Measurements from ENCODE around the gene MCF2L2.

The MCF2L2 gene

GRCh38 chr3:183318877-183319276 is 109.5 kb downstream of the MCF2L2 start:
- no peak for DNase-seq

GRCh38 chr3:183317886-183318865 is 110.2 kb downstream of the MCF2L2 start:
- DNase-seq = no peak

GRCh38 chr3:183317271-183317670 is 111.1 kb downstream of the MCF2L2 start:
- DNase-seq = no peak

- DNase-seq = no peak
Observed at GRCh38 chr3:183315739-183316138, 112.7 kb downstream of the MCF2L2 start.

GRCh38 chr3:183313764-183314163 is 114.7 kb downstream of the MCF2L2 start:
- DNase-seq = no peak

- DNase-seq = no peak
Observed at GRCh38 chr3:183313351-183313750, 115.1 kb downstream of the MCF2L2 start.

- no peak for DNase-seq
Observed at GRCh38 chr3:183312433-183312832, 116.0 kb downstream of the MCF2L2 start.

- DNase-seq = no peak
Observed at GRCh38 chr3:183310936-183311335, 117.5 kb downstream of the MCF2L2 start.

- DNase-seq = no peak
Observed at GRCh38 chr3:183309276-183309675, 119.1 kb downstream of the MCF2L2 start.

GRCh38 chr3:183308751-183309150 is 119.7 kb downstream of the MCF2L2 start:
- DNase-seq = no peak

- DNase-seq = no peak
Observed at GRCh38 chr3:183307749-183308148, 120.7 kb downstream of the MCF2L2 start.

GRCh38 chr3:183306798-183307671 is 121.4 kb downstream of the MCF2L2 start:
- DNase-seq = no peak

- DNase-seq = no peak
Observed at GRCh38 chr3:183303690-183304089, 124.7 kb downstream of the MCF2L2 start.

GRCh38 chr3:183301937-183302580 is 126.4 kb downstream of the MCF2L2 start:
- no peak for DNase-seq

- DNase-seq = no peak
Observed at GRCh38 chr3:183300996-183301562, 127.3 kb downstream of the MCF2L2 start.

GRCh38 chr3:183299976-183300375 is 128.4 kb downstream of the MCF2L2 start:
- no peak for DNase-seq

GRCh38 chr3:183298701-183299153 is 129.7 kb downstream of the MCF2L2 start:
- DNase-seq = no peak

- no peak for DNase-seq
Observed at GRCh38 chr3:183296944-183297343, 131.5 kb downstream of the MCF2L2 start.

- no peak for DNase-seq
Observed at GRCh38 chr3:183295211-183295610, 133.2 kb downstream of the MCF2L2 start.

- DNase-seq = no peak
Observed at GRCh38 chr3:183293966-183294365, 134.5 kb downstream of the MCF2L2 start.

- DNase-seq = no peak
Observed at GRCh38 chr3:183291497-183292031, 136.9 kb downstream of the MCF2L2 start.

GRCh38 chr3:183290216-183290615 is 138.2 kb downstream of the MCF2L2 start:
- no peak for DNase-seq

Measured in activated T-cell treated with anti-CD3 and anti-CD28 coated beads, Interleukin-2, amount 50 U/mL, for 1 hour (primary cell).